H1 (cell line): ENCODE results near the gene LRP1. TPM values are rescaled to one million over a fixed set of nuclear protein-coding genes. Genes with fewer than 3 reads are reported as not detected.

ENCODE experiments used
- CTCF ChIA-PET: fragments of 300-600 bp; sonication (Branson Sonifier 250); formaldehyde crosslinking; loops from one replicate; lab custom pipeline; 2021; ENCODE audit not compliant: partially characterized antibody; lab: Charles Lee
- POLR2A ChIA-PET: fragments of 300-600 bp; sonication (Branson Sonifier 250); formaldehyde crosslinking; loops from one replicate; lab custom pipeline; 2021; ENCODE audit warnings: inconsistent platforms; ENCODE audit not compliant: partially characterized antibody; lab: Charles Lee
- DNase-seq, 2 experiments: peaks; one replicate each; pipeline versions ENCODE4 v3.0.0 to v3.0.0-alpha.2; 2010 to 2022; ENCODE audit warnings: low spot score in 2 of 2, low read depth in 1 of 2, mixed read lengths in 1 of 2
- FAIRE-seq: peaks from 2 replicates; lab custom pipeline; 2011; peaks lifted over from hg19 to GRCh38; lab: Jason Lieb, UNC
- H2AFZ ChIP-seq: 2 replicates; pipeline ENCODE4 v1.8.1; 2012; ENCODE audit warnings: low read length, inconsistent platforms
- H2AK5ac ChIP-seq: 2 replicates; pipeline ENCODE4 v1.6.1; 2013; ENCODE audit warnings: low read depth, low read length
- H2BK120ac ChIP-seq: replicated peaks from 2 replicates; pipeline ENCODE3; 2013; ENCODE audit warnings: low read depth, low read length, inconsistent platforms
- H2BK12ac ChIP-seq: 2 replicates; pipeline ENCODE4 v1.6.1; 2013; ENCODE audit warnings: low read depth, low read length
- H2BK15ac ChIP-seq: 2 replicates; pipeline ENCODE4 v1.6.1; 2013; ENCODE audit warnings: low read length
- H2BK20ac ChIP-seq: 2 replicates; pipeline ENCODE4 v1.6.1; 2013; ENCODE audit warnings: low read length
- H2BK5ac ChIP-seq: 2 replicates; pipeline ENCODE4 v1.6.1; 2013; ENCODE audit warnings: low read depth, low read length
- H3K14ac ChIP-seq: 2 replicates; pipeline ENCODE4 v1.6.1; 2013; ENCODE audit warnings: inconsistent platforms; ENCODE audit not compliant: insufficient read length
- H3K18ac ChIP-seq: 2 replicates; pipeline ENCODE4 v1.6.1; 2013; ENCODE audit warnings: low read length; ENCODE audit errors: extremely low read depth
- H3K23ac ChIP-seq: 2 replicates; pipeline ENCODE4 v1.6.1; 2013; ENCODE audit warnings: inconsistent platforms; ENCODE audit not compliant: insufficient read length
- H3K23me2 ChIP-seq: 2 replicates; pipeline ENCODE4 v1.6.1; 2013; ENCODE audit warnings: low read depth, low read length
- H3K27ac ChIP-seq: 2 replicates; pipeline ENCODE4 v1.6.1; 2011; ENCODE audit warnings: low read depth, low read length, inconsistent platforms
- H3K27me3 ChIP-seq, 4 experiments: replicated peaks in 1 of 4; 1 replicate in 1 of 4; 2 replicates in 3 of 4; pipeline versions ENCODE4 v1.6.1 to v1.8.1; 2011 to 2013; ENCODE audit warnings: low read length in 3 of 4, mild to moderate bottlenecking in 3 of 4, inconsistent platforms in 2 of 4, mixed read lengths in 2 of 4, moderate library complexity in 1 of 4; ENCODE audit not compliant: control insufficient read depth in 3 of 4, insufficient read depth in 3 of 4; ENCODE audit errors: extremely low read depth in 1 of 4
- H3K36me3 ChIP-seq, 4 experiments: 2 replicates each; pipeline versions ENCODE4 v1.6.1 to v1.8.1; 2011 to 2013; ENCODE audit warnings: mild to moderate bottlenecking in 4 of 4, low read length in 3 of 4, moderate library complexity in 2 of 4, control low read depth in 1 of 4, inconsistent platforms in 1 of 4; ENCODE audit not compliant: insufficient read depth in 4 of 4, control insufficient read depth in 2 of 4
- H3K4ac ChIP-seq: replicated peaks from 2 replicates; pipeline ENCODE3; 2013; ENCODE audit warnings: low read length, low read depth, mixed read lengths, inconsistent platforms; ENCODE audit not compliant: insufficient read length
- H3K4me1 ChIP-seq, 4 experiments: replicated peaks in 1 of 4; 1 replicate in 1 of 4; 2 replicates in 3 of 4; pipeline versions ENCODE4 v1.6.1 to v1.8.1; 2011 to 2013; ENCODE audit warnings: low read length in 3 of 4, inconsistent platforms in 2 of 4, mixed read lengths in 1 of 4; ENCODE audit not compliant: insufficient read depth in 4 of 4, control insufficient read depth in 3 of 4
- H3K4me2 ChIP-seq, 2 experiments: 2 replicates each; pipeline versions ENCODE4 v1.6.1 to v1.8.1; 2011 to 2013; ENCODE audit warnings: low read depth in 2 of 2, low read length in 2 of 2, control low read depth in 1 of 2, inconsistent platforms in 1 of 2, mild to moderate bottlenecking in 1 of 2; ENCODE audit not compliant: insufficient read depth in 1 of 2
- H3K4me3 ChIP-seq, 4 experiments: fragments of 200-600, 300-600 bp in 1 of 4; sonication (generic), shearing (Covaris generic), sonication (Bioruptor Twin) in 1 of 4; 2 replicates each; pipeline versions ENCODE4 v1.5.1 to v1.8.1; 2011 to 2016; ENCODE audit warnings: low read length in 4 of 4, low read depth in 3 of 4, control low read depth in 2 of 4, inconsistent platforms in 2 of 4, mild to moderate bottlenecking in 2 of 4, mixed read lengths in 1 of 4, moderate library complexity in 1 of 4; ENCODE audit not compliant: insufficient read depth in 2 of 4; ENCODE audit errors: extremely low read depth in 1 of 4
- H3K56ac ChIP-seq: replicated peaks from 2 replicates; pipeline ENCODE3; 2013; ENCODE audit warnings: low read depth, mild to moderate bottlenecking, mixed read lengths, low read length, inconsistent platforms; ENCODE audit not compliant: insufficient read length
- H3K79me1 ChIP-seq: 2 replicates; pipeline ENCODE4 v1.6.1; 2013; ENCODE audit warnings: low read depth, low read length, control low read depth
- H3K79me2 ChIP-seq, 2 experiments: 2 replicates each; pipeline versions ENCODE4 v1.6.1 to v1.8.1; 2012 to 2013; ENCODE audit warnings: low read length in 2 of 2, mild to moderate bottlenecking in 2 of 2, inconsistent platforms in 1 of 2; ENCODE audit not compliant: insufficient read depth in 2 of 2, control insufficient read depth in 1 of 2
- H3K9ac ChIP-seq, 4 experiments: replicated peaks in 1 of 4; 1 replicate in 1 of 4; 2 replicates in 3 of 4; pipeline versions ENCODE4 v1.6.1 to v1.8.1; 2011 to 2013; ENCODE audit warnings: low read depth in 3 of 4, low read length in 3 of 4, control low read depth in 2 of 4, mild to moderate bottlenecking in 2 of 4, moderate library complexity in 2 of 4, inconsistent platforms in 1 of 4; ENCODE audit errors: extremely low read depth in 1 of 4
- H3K9me3 ChIP-seq, 2 experiments: 2 replicates each; pipeline versions ENCODE4 v1.6.1 to v1.8.1; 2012 to 2013; ENCODE audit warnings: mild to moderate bottlenecking in 2 of 2, moderate library complexity in 2 of 2, control low read depth in 1 of 2, inconsistent platforms in 1 of 2, low read depth in 1 of 2, low read length in 1 of 2, mixed read lengths in 1 of 2; ENCODE audit not compliant: insufficient read depth in 2 of 2
- H4K20me1 ChIP-seq, 2 experiments: replicated peaks in 1 of 2; 2 replicates each; pipeline versions ENCODE3 to v1.8.1; 2011 to 2013; ENCODE audit warnings: inconsistent platforms in 2 of 2, low read length in 2 of 2, mild to moderate bottlenecking in 1 of 2; ENCODE audit not compliant: insufficient read depth in 2 of 2, control insufficient read depth in 1 of 2
- H4K5ac ChIP-seq: 2 replicates; pipeline ENCODE4 v1.6.1; 2013; ENCODE audit warnings: low read length, low read depth, mixed read lengths, inconsistent platforms; ENCODE audit not compliant: insufficient read length
- H4K8ac ChIP-seq: 2 replicates; pipeline ENCODE4 v1.8.0; 2013; ENCODE audit warnings: mild to moderate bottlenecking, moderate library complexity, low read length, inconsistent platforms; ENCODE audit not compliant: insufficient read depth; ENCODE audit errors: extremely low read depth
- H4K91ac ChIP-seq: replicated peaks from 2 replicates; pipeline ENCODE3; 2013; ENCODE audit warnings: low read length, mixed read lengths, inconsistent platforms; ENCODE audit not compliant: insufficient read length
- KDM1A ChIP-seq: fragments of 200-600, 300-600 bp; sonication (generic); IDR thresholded peaks from 2 replicates; pipeline ENCODE4 v1.7.1; 2016; ENCODE audit warnings: mild to moderate bottlenecking, low read length, borderline replicate concordance
- NRF1 ChIP-seq: IDR thresholded peaks from 2 replicates; pipeline ENCODE4 v1.6.1; 2011; ENCODE audit warnings: mild to moderate bottlenecking, low read depth, low read length, improper control_type of control experiment
- RFX5 ChIP-seq: IDR thresholded peaks from 2 replicates; pipeline ENCODE4 v1.6.1; 2011; ENCODE audit warnings: low read depth, low read length, improper control_type of control experiment, borderline replicate concordance
- SAP30 ChIP-seq: fragments of 300-600 bp; sonication (generic); IDR thresholded peaks from 2 replicates; pipeline ENCODE4 v1.7.1; 2012; ENCODE audit warnings: low read length, moderate library complexity, mild to moderate bottlenecking, inconsistent platforms; ENCODE audit not compliant: insufficient read depth, insufficient replicate concordance
- SP1 ChIP-seq: IDR thresholded peaks from 2 replicates; pipeline ENCODE4 v1.6.1; 2011; ENCODE audit warnings: low read depth, low read length
- SP4 ChIP-seq: IDR thresholded peaks from 2 replicates; pipeline ENCODE4 v1.6.1; 2012; ENCODE audit warnings: low read length, inconsistent platforms
- WGBS, 2 experiments: shearing (Covaris generic) in 1 of 2; methylation state at CpG; one replicate each; pipeline versions ENCODE4 v1.1.6 to v1.1.7; 2013 to 2015; ENCODE audit warnings: low lambda C conversion rate in 2 of 2, mixed read lengths in 2 of 2, inconsistent platforms in 1 of 2, low coverage in 1 of 2, missing lambda C conversion rate in 1 of 2; ENCODE audit not compliant: insufficient replicate concordance in 2 of 2, insufficient coverage in 1 of 2, insufficient read length in 1 of 2; ENCODE audit errors: extremely low coverage in 1 of 2, missing lambda C conversion rate in 1 of 2; 5-methylcytosine and 5-hydroxymethylcytosine counted together
- polyA plus RNA-seq, 7 experiments: library from polyadenylated mRNA; depleted of rRNA in 3 of 7; stranded (reverse) in 5 of 7; unstranded in 2 of 7; fragments of >200 nt in 5 of 7; fragments of 200-250 nt in 2 of 7; gene quantifications; 1 replicate in 5 of 7; 2 replicates in 1 of 7; 4 replicates in 1 of 7; pipeline versions ENCODE4 v1.2.1 to v1.2.3, GENCODE V29; 2011 to 2013; ENCODE audit warnings: missing spikeins in 2 of 7, mixed read lengths in 2 of 7
- total RNA-seq: library from RNA; stranded (reverse); fragmentation: NEBNext Ultra II Directional; extraction: Animal tissue kit (Norgen Biotek cat#: 25700); gene quantifications from 2 replicates; pipeline ENCODE4 v1.2.1, GENCODE V29; 2021

The LRP1 gene
- total and polyA plus RNA-seq, 2 of the 8 experiments (the other 6 are each of a cell fraction or from before 2014, with no cell fraction given), result 35.3 to 92.5 TPM

GRCh38 chr12:57205186-57205585 is 76.9 kb downstream of the LRP1 start:
- Histone ChIP-seq H3K23me2 (no peaks in the 10 kb centered on the region), H2BK5ac (no peak overlapping the region), H4K91ac (no peak overlapping the region), H3K27me3 (no peaks in the 10 kb centered on the region), H2AFZ (no peak overlapping the region), H3K79me2 (no peaks in the 10 kb centered on the region), H2BK15ac (no peak overlapping the region), H3K4me2 (no peak overlapping the region), H2BK20ac (no peak overlapping the region), H4K5ac (no peak overlapping the region), H2AK5ac (no peak overlapping the region), H3K56ac (no peak overlapping the region), H3K18ac (no peak overlapping the region), H3K27ac (no peak overlapping the region), H3K9ac (no peak overlapping the region), H3K79me1 (no peaks in the 10 kb centered on the region; the same call in 1 of the 2 replicates), H3K4me1 (no peaks in the 10 kb centered on the region), H4K8ac (no peak overlapping the region), H3K4ac (no peak overlapping the region), H3K36me3 (peaks cover 35 to 79% (median 73%) of the 10 kb centered on the region in 4 experiments), H4K20me1 (peaks cover 12 to 20% of the 10 kb centered on the region in 2 experiments), H3K23ac (no peak overlapping the region), H2BK12ac (no peak overlapping the region), H3K9me3 (no peaks in the 10 kb centered on the region), H2BK120ac (no peak overlapping the region), H3K4me3 (no peak overlapping the region), H3K14ac (no peak overlapping the region)
- 95% methylated on average over 24 of the region's 26 CpGs; no CpG with 5 or more reads in 1 of the 2 experiments for whole genome bisulfite sequencing, 2 experiments
- CTCF ChIA-PET, result interaction anchor here (1.0 kb wide), 1 partner anchor 9 kb away, joined by 4 read pairs; no protein-coding TSS in a partner anchor
- TF ChIP-seq SP1 (no peak), NRF1 (no peak), KDM1A (no peak), RFX5 (no peak), SP4 (no peak), SAP30 (no peak)
- no peak for DNase-seq
- POLR2A ChIA-PET, result interaction anchor here (0.5 to 7.0 kb wide), 4 partner anchors 9 to 300 kb away, joined by 3 to 53 read pairs (median 29); partner anchors contain the start of gene SHMT2
- no peak for FAIRE-seq
